ENCODE measurements around the gene DENND4B. TPM values are rescaled to one million over a fixed set of nuclear protein-coding genes. Genes with fewer than 3 reads are reported as not detected.

Gene DENND4B
- total RNA-seq, 6 experiments from 2014 or later = 20.5 to 26.6 (median 23.4) TPM

GRCh38 chr1:153945131-153945794, 1.3 kb downstream of the DENND4B start:
- peaks cover 4% of the 10 kb centered on the region for H3K27me3 Mint-ChIP-seq (ENCODE audit: insufficient read depth)
- peaks cover 21% of the 10 kb centered on the region for H3K4me1 Mint-ChIP-seq (ENCODE audit: low read depth)
- peaks cover 8% of the 10 kb centered on the region for H3K36me3 Mint-ChIP-seq (ENCODE audit: low read depth)
- H3K4me3 Mint-ChIP-seq = peak overlapping the region; percentile 90
- no peaks in the 10 kb centered on the region for H3K9me3 Mint-ChIP-seq
- peak overlapping the region; percentile 81 for H3K27ac Mint-ChIP-seq
- DNase-seq = peak; percentile 58
- no peak for TF ChIP-seq CTCF (IDR thresholded peaks at IDR 0.05)

GRCh38 chr1:153944827-153945117, 1.7 kb downstream of the DENND4B start:
- DNase-seq = no peak
- no peaks in the 10 kb centered on the region for H3K9me3 Mint-ChIP-seq

GRCh38 chr1:153944005-153944826, 2.3 kb downstream of the DENND4B start:
- Mint-ChIP-seq H3K36me3 (ENCODE audit: low read depth) (peaks cover 16% of the 10 kb centered on the region), H3K9me3 (no peaks in the 10 kb centered on the region), H3K4me1 (ENCODE audit: low read depth) (peaks cover 21% of the 10 kb centered on the region), H3K4me3 (peak overlapping the region; percentile 90; the same call in 1 of the 2 replicates), H3K27ac (peak overlapping the region; percentile 81), H3K27me3 (ENCODE audit: insufficient read depth) (peaks cover 4% of the 10 kb centered on the region)
- no peak for DNase-seq
- TF ChIP-seq CTCF (IDR thresholded peaks at IDR 0.05) = no peak

More at GRCh38 chr1:153944827-153945117, 1.7 kb downstream of the DENND4B start:
- H3K36me3 Mint-ChIP-seq (ENCODE audit: low read depth) = peaks cover 10% of the 10 kb centered on the region
- H3K27ac Mint-ChIP-seq = peak overlapping the region; percentile 81; the same call in 1 of the 2 replicates
- peak overlapping the region; percentile 90 for H3K4me3 Mint-ChIP-seq
- peaks cover 4% of the 10 kb centered on the region for H3K27me3 Mint-ChIP-seq (ENCODE audit: insufficient read depth)
- no peak for TF ChIP-seq CTCF (IDR thresholded peaks at IDR 0.05)
- H3K4me1 Mint-ChIP-seq (ENCODE audit: low read depth) = peaks cover 21% of the 10 kb centered on the region

GRCh38 chr1:153942766-153943549, 3.6 kb downstream of the DENND4B start:
- H3K27ac Mint-ChIP-seq = no peak overlapping the region
- H3K4me3 Mint-ChIP-seq = no peak overlapping the region
- no peak for TF ChIP-seq CTCF (IDR thresholded peaks at IDR 0.05)
- peaks cover 21% of the 10 kb centered on the region for H3K4me1 Mint-ChIP-seq (ENCODE audit: low read depth)
- no peaks in the 10 kb centered on the region for H3K9me3 Mint-ChIP-seq
- H3K36me3 Mint-ChIP-seq (ENCODE audit: low read depth) = peaks cover 20% of the 10 kb centered on the region
- DNase-seq = no peak
- peaks cover 4% of the 10 kb centered on the region for H3K27me3 Mint-ChIP-seq (ENCODE audit: insufficient read depth)

GRCh38 chr1:153941826-153942725, 4.4 kb downstream of the DENND4B start:
- TF ChIP-seq CTCF (IDR thresholded peaks at IDR 0.05) = no peak

More at GRCh38 chr1:153941826-153942725, 4.4 kb downstream of the DENND4B start:
- Mint-ChIP-seq H3K27ac (no peak overlapping the region), H3K9me3 (no peaks in the 10 kb centered on the region), H3K36me3 (ENCODE audit: low read depth) (peaks cover 25% of the 10 kb centered on the region), H3K4me3 (no peak overlapping the region), H3K27me3 (ENCODE audit: insufficient read depth) (peaks cover 4% of the 10 kb centered on the region), H3K4me1 (ENCODE audit: low read depth) (peaks cover 19% of the 10 kb centered on the region)
- no peak for DNase-seq
